Measurements from ENCODE around the gene LDAF1. TPM values are rescaled to one million over a fixed set of nuclear protein-coding genes. Genes with fewer than 3 reads are reported as not detected.

Gene LDAF1
- 36.7 and 91.3 TPM in 2 replicates for total RNA-seq (ENCODE audit: low replicate concordance)

GRCh38 chr16:21158208-21159110 lies at the start of gene LDAF1:
Gene LDAF1, plus strand, starts transcription at chr16:21158674. Its CDS starts 2,509 bp downstream, at chr16:21161183.

GRCh38 chr16:21150375-21151001 lies 8.0 kb upstream of the LDAF1 start, which contains the start of gene DNAH3:
Gene DNAH3, minus strand, starts transcription at chr16:21150846. Its CDS starts 527 bp downstream, at chr16:21150319.

GRCh38 chr16:21211486-21211885 lies 53.0 kb downstream of the LDAF1 start, which contains the start of gene ZP2:
Gene ZP2, minus strand, starts transcription at chr16:21211574. Its CDS starts 27 bp downstream, at chr16:21211547.

Other genes with a start within 250 kb of the LDAF1 start
- gene DNAH3, start 7.8 kb upstream of the LDAF1 start, total RNA-seq (ENCODE audit: low replicate concordance): under 0.01 TPM in 1 of 2 replicates, not detected in the other
- gene ZP2, start 52.9 kb downstream of the LDAF1 start, total RNA-seq (ENCODE audit: low replicate concordance): not detected in 2 replicates
- not detected in 2 replicates for gene ANKS4B, start 75.0 kb downstream of the LDAF1 start, total RNA-seq (ENCODE audit: low replicate concordance)
- gene CRYM, start 119.6 kb downstream of the LDAF1 start, total RNA-seq (ENCODE audit: low replicate concordance): 2.8 TPM in 1 of 2 replicates, not detected in the other